ENCODE data around the gene USP21.

The USP21 gene

GRCh38 chr1:161177112-161177935 is 18.0 kb downstream of the USP21 start, which contains the start of gene B4GALT3:
Gene B4GALT3, minus strand, starts transcription at chr1:161177507. Its CDS starts 1,447 bp downstream, at chr1:161176060.
- DNase-seq (ENCODE audit: low spot score): peak; percentile 94
- no peak for TF ChIP-seq CTCF (IDR thresholded peaks at IDR 0.05; ENCODE audit: extremely low read depth, missing control alignments)

DNA sequence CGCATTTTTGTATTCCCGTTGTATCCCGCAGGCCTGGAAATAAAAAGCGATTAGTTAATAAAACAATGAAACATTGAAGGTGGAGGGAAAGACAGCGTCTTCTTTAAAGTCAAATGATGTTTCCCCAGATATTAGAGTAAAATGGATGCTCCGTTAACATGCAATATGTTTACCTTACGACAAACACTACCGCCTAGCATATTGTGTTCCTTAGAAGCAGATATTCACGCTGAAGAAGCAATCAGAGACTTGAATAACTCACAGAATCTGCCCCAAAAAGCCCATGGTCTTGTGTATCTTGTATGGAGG is 18.6 kb downstream of the USP21 start:
- DNase-seq (ENCODE audit: low spot score): no peak

DNA sequence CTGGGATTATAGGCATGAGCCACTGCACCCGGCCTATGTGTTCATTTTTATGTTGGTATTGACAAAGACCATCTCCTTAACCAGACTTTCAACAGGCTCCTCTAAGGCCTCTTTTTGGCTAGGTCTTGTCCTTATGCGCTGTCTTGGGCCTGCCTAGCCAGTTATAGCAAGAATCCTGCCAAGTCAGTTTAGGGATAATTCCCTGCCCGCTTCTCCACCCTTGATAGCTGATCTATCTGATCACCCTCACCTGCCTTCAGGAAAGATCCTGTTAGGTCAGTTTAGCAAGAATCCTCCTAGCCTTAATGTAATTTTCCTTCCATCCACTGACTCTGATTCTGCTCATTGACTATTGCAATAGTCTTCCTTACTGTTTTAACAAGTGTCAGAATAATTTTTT is 20.4 kb downstream of the USP21 start:
- no peak for DNase-seq (ENCODE audit: low spot score)
- no peak for TF ChIP-seq CTCF (IDR thresholded peaks at IDR 0.05; ENCODE audit: extremely low read depth, missing control alignments)

More for the DNA sequence above, 18.6 kb downstream of the USP21 start:
- TF ChIP-seq CTCF (IDR thresholded peaks at IDR 0.05; ENCODE audit: extremely low read depth, missing control alignments): no peak

- no peak for DNase-seq (ENCODE audit: low spot score)
- TF ChIP-seq CTCF (IDR thresholded peaks at IDR 0.05; ENCODE audit: extremely low read depth, missing control alignments): no peak
Measured at GRCh38 chr1:161180639-161181038, 21.3 kb downstream of the USP21 start.

DNA sequence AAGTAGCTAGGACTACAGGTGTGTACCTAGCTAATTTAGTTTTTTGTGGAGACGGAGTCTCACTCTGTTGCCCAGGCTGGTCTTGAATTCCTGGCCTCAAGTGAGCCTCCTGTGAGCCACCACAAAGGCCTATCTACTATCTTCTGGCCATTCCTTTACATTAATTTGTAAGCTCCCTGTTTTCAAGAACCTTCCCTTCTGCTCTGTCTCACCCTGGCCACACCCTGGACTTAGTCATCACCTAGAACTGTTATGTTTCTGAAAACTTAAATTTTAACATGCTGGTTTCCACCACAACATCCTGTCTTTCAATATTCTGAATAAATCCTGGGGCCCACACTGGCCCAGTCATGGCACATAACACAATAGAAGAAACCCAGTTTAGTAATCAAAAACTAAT is 22.9 kb downstream of the USP21 start:
- no peak for TF ChIP-seq CTCF (IDR thresholded peaks at IDR 0.05; ENCODE audit: extremely low read depth, missing control alignments)
- peak; percentile 52 for DNase-seq (ENCODE audit: low spot score)

DNA sequence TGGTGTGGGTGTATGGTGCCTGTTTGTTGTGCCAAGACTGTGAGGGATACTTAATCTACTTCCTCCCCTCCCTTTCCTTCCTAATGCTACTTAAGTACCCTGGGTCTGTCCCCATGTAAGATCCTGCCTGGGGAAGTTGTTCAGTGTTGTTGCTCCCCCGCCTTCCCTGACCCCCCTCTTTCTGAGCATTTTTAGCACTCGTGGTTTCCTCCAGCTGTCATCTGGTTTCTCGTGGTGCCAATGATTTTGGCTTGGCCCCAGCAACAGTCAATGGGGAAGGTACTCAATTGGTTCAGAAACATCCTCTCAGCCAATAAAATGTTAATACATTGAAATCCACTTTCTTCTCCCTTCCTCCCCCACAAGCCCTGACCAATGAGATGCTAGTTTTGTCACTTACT is 26.0 kb downstream of the USP21 start:
- TF ChIP-seq CTCF (IDR thresholded peaks at IDR 0.05; ENCODE audit: extremely low read depth, missing control alignments): no peak
- peak; percentile 89 for DNase-seq (ENCODE audit: low spot score)

DNA sequence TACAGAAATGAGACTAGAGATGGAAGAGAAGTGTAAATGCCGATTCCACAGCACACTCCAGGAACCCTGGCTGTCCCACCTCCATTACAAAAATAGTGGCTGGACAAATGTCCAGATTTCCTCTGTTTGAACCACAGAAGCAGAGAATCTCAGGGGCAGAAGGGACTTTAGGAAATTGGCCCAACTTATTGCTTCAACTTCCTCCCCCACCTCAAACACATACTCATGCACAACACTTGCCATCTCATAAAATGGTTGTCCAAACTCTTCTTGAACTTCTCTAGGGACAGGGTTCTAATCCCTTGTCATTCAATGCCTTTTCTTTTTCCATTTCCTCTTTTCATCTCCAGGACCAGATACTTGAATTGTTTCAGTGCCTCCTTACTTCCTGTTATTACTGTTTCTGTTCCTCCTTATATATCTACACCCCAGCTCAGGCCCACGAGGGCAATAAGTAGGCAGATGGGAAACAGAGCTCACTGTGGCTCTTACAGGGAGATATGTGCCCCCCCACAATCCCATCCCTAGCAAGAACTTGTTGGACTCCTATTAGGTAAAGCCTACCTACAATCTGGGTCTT is 26.5 kb downstream of the USP21 start:
- TF ChIP-seq CTCF (IDR thresholded peaks at IDR 0.05; ENCODE audit: extremely low read depth, missing control alignments): no peak
- peak; percentile 44 for DNase-seq (ENCODE audit: low spot score)
